Body of pancreas (tissue), 4 donors: ENCODE measurements around the gene SRRM4. TPM values are rescaled to one million over a fixed set of nuclear protein-coding genes. Genes with fewer than 3 reads are reported as not detected.

Experiments used
- ATAC-seq: fragments of 150-250 bp; one replicate; pipeline ENCODE4 v1.9.1; 2016
- DNase-seq, 4 donors: peaks; one replicate each; pipeline ENCODE4 v3.0.0-alpha.2; 2019
- H3K27ac ChIP-seq, 4 donors: fragments of 200-600 bp; sonication (generic); 1 replicate in 3 of 4; 2 replicates in 1 of 4; pipeline versions ENCODE4 v1.5.1 to v1.6.1; 2016 to 2019; ENCODE audit warnings: mild to moderate bottlenecking in 1 of 4, mixed read lengths in 1 of 4, moderate library complexity in 1 of 4
- H3K27me3 ChIP-seq, 2 donors: fragments of 200-600 bp; sonication (generic); one replicate each; pipeline ENCODE4 v1.6.0; 2016; ENCODE audit warnings: mild to moderate bottlenecking in 1 of 2
- H3K36me3 ChIP-seq, 2 donors: fragments of 200-600 bp; sonication (generic); replicated peaks in 1 of 2; 2 replicates each; pipeline ENCODE4 v1.5.1; 2016; ENCODE audit warnings: low read depth in 2 of 2; ENCODE audit not compliant: insufficient read depth in 1 of 2
- H3K4me1 ChIP-seq: fragments of 200-600 bp; sonication (generic); one replicate; pipeline ENCODE4 v1.6.0; 2016
- H3K4me3 ChIP-seq, 2 donors: fragments of 200-600 bp; sonication (generic); 1 replicate in 1 of 2; 2 replicates in 1 of 2; pipeline ENCODE4 v1.5.1; 2016 to 2019
- H3K9me3 ChIP-seq, 3 donors: fragments of 200-600 bp; sonication (generic); 1 replicate in 2 of 3; 2 replicates in 1 of 3; pipeline ENCODE4 v1.5.1; 2016
- CTCF ChIP-seq, 7 experiments: fragments of 450-650 bp in 4 of 7; fragments of 200-600 bp in 3 of 7; sonication (generic) in 3 of 7; IDR thresholded peaks; one replicate each; pipeline ENCODE4 v1.5.1; 2016 to 2019; ENCODE audit warnings: antibody characterized with exemption in 7 of 7
- POLR2A ChIP-seq, 3 donors: fragments of 450-650 bp; IDR thresholded peaks; one replicate each; pipeline ENCODE4 v1.6.1; 2016; ENCODE audit warnings: antibody characterized with exemption in 3 of 3, mild to moderate bottlenecking in 2 of 3
- WGBS, 2 donors: methylation state at CpG; one replicate each; pipeline ENCODE4 v1.1.5; 2017; 5-methylcytosine and 5-hydroxymethylcytosine counted together
- intact Hi-C: fragments of 100-400 bp; cut with DNase I; formaldehyde crosslinking; loops from one replicate; pipeline ENCODE4 v1.15.1; 2023
- total RNA-seq, 2 donors: library from RNA; depleted of rRNA; stranded (reverse); fragments of >200 nt; gene quantifications; one replicate each; pipeline ENCODE4 v1.1.0, GENCODE V29; 2016

SRRM4 gene
- total RNA-seq, 2 donors from 2014 or later, result not detected

GRCh38 chr12:118984161-118984943, 3.0 kb downstream of the SRRM4 start:
- no peak overlapping the region for H3K4me3 ChIP-seq
- no peaks in the 10 kb centered on the region for H3K9me3 ChIP-seq
- H3K4me1 ChIP-seq, result peaks cover 14% of the 10 kb centered on the region
- 22 to 29% methylated on average over 2 of the region's 2 CpGs for WGBS, 2 donors
- intact Hi-C loops, result no loop called here
- H3K36me3 ChIP-seq, result no peaks in the 10 kb centered on the region
- H3K27me3 ChIP-seq, result peaks cover 0 to 22% of the 10 kb centered on the region in 2 donors
- ATAC-seq, result no peak
- no peak for DNase-seq
- TF ChIP-seq POLR2A (IDR thresholded peaks at IDR 0.05), result no peak
- no peak for TF ChIP-seq CTCF (IDR thresholded peaks at IDR 0.05)
- H3K27ac ChIP-seq, result no peak overlapping the region

GRCh38 chr12:118986050-118986449, 4.7 kb downstream of the SRRM4 start:
- H3K36me3 ChIP-seq, result no peaks in the 10 kb centered on the region
- ATAC-seq (no peak), DNase-seq (no peak)
- H3K27ac ChIP-seq, result no peak overlapping the region
- 32% methylated on average over 8 of the region's 8 CpGs for WGBS, 2 donors
- peaks cover 0 to 14% of the 10 kb centered on the region in 2 donors for H3K27me3 ChIP-seq
- TF ChIP-seq POLR2A (IDR thresholded peaks at IDR 0.05) (no peak), CTCF (IDR thresholded peaks at IDR 0.05) (no peak)
- no peak overlapping the region for H3K4me3 ChIP-seq
- H3K9me3 ChIP-seq, result no peaks in the 10 kb centered on the region
- intact Hi-C loops, result no loop called here
- peaks cover 7% of the 10 kb centered on the region for H3K4me1 ChIP-seq

- ATAC-seq (no peak), DNase-seq (no peak)
- intact Hi-C loops, result no loop called here
- H3K9me3 ChIP-seq, result no peaks in the 10 kb centered on the region
- WGBS, 2 donors, result 12 to 36% methylated on average over 3 to 5 of the region's 5 CpGs
- no peak overlapping the region for H3K4me3 ChIP-seq
- no peaks in the 10 kb centered on the region for H3K27me3 ChIP-seq
- H3K36me3 ChIP-seq, result no peaks in the 10 kb centered on the region
- H3K27ac ChIP-seq, result no peak overlapping the region
- TF ChIP-seq CTCF (IDR thresholded peaks at IDR 0.05), result no peak
- TF ChIP-seq POLR2A (IDR thresholded peaks at IDR 0.05), result no peak
- H3K4me1 ChIP-seq, result no peaks in the 10 kb centered on the region
Measured at GRCh38 chr12:118999107-118999506, 17.8 kb downstream of the SRRM4 start.

GRCh38 chr12:119005085-119005484, 23.7 kb downstream of the SRRM4 start:
- no peak overlapping the region for H3K4me3 ChIP-seq
- no peaks in the 10 kb centered on the region for H3K27me3 ChIP-seq
- DNase-seq (no peak), ATAC-seq (no peak)
- no peaks in the 10 kb centered on the region for H3K9me3 ChIP-seq
- intact Hi-C loops, result no loop called here
- H3K27ac ChIP-seq, result no peak overlapping the region
- H3K4me1 ChIP-seq, result peaks cover 7% of the 10 kb centered on the region
- TF ChIP-seq POLR2A (IDR thresholded peaks at IDR 0.05) (no peak), CTCF (IDR thresholded peaks at IDR 0.05) (no peak)
- 57 to 73% methylated on average over 5 of the region's 5 CpGs for WGBS, 2 donors
- no peaks in the 10 kb centered on the region for H3K36me3 ChIP-seq

- no peaks in the 10 kb centered on the region for H3K27me3 ChIP-seq
- intact Hi-C loops, result no loop called here
- no peak overlapping the region for H3K27ac ChIP-seq
- 30 to 43% methylated on average over 4 of the region's 4 CpGs for WGBS, 2 donors
- ATAC-seq (no peak), DNase-seq (no peak)
- no peaks in the 10 kb centered on the region for H3K36me3 ChIP-seq
- no peaks in the 10 kb centered on the region for H3K9me3 ChIP-seq
- TF ChIP-seq POLR2A (IDR thresholded peaks at IDR 0.05), result no peak
- H3K4me1 ChIP-seq, result peaks cover 7% of the 10 kb centered on the region
- no peak overlapping the region for H3K4me3 ChIP-seq
Measured at GRCh38 chr12:119005913-119006312, 24.6 kb downstream of the SRRM4 start.
